Measurements from ENCODE around the gene QRICH2.

GRCh38 chr17:76341301-76341700, 33.2 kb upstream of the QRICH2 start:
- TF ChIP-seq CTCF (IDR thresholded peaks at IDR 0.05) (no peak), POLR2A (IDR thresholded peaks at IDR 0.05) (no peak), EP300 (IDR thresholded peaks at IDR 0.05) (no peak)
